SU-DHL-6 (cell line): ENCODE results near the gene DHX30.

Experiments
- H2AFZ ChIP-seq: fragments of 200-600 bp; sonication (generic); 2 replicates; pipeline ENCODE4 v1.6.1; 2014; ENCODE audit warnings: low read depth, mild to moderate bottlenecking, moderate library complexity, mixed read lengths, antibody characterized with exemption, low read length; ENCODE audit not compliant: severe bottlenecking
- H3F3A ChIP-seq: fragments of 200-600 bp; shearing (Covaris generic); 2 replicates; pipeline ENCODE4 v1.6.0; 2016; ENCODE audit warnings: antibody characterized with exemption, mild to moderate bottlenecking; ENCODE audit not compliant: insufficient read depth
- H3K27ac ChIP-seq: fragments of 200-600 bp; sonication (generic); 2 replicates; pipeline ENCODE4 v1.5.1; 2016; ENCODE audit warnings: low read depth, mild to moderate bottlenecking, low read length, moderate library complexity, mixed read lengths
- H3K27me3 ChIP-seq: fragments of 200-600 bp; sonication (generic), shearing (Covaris generic); 2 replicates; pipeline ENCODE4 v1.6.0; 2014; ENCODE audit warnings: mild to moderate bottlenecking, low read length
- H3K36me3 ChIP-seq: fragments of 200-600 bp; sonication (generic); 2 replicates; pipeline ENCODE4 v1.6.1; 2014; ENCODE audit warnings: mild to moderate bottlenecking, low read length, mixed read lengths
- H3K4me2 ChIP-seq: fragments of 300-600, 200-600 bp; shearing (Covaris generic), sonication (generic); 2 replicates; pipeline ENCODE4 v1.6.0; 2014; ENCODE audit warnings: low read length, low read depth, mild to moderate bottlenecking; ENCODE audit not compliant: poor library complexity, severe bottlenecking
- H3K4me3 ChIP-seq: fragments of 200-600 bp; sonication (generic); 2 replicates; pipeline ENCODE4 v1.5.1; 2014; ENCODE audit warnings: antibody characterized with exemption, low read length, mild to moderate bottlenecking, mixed read lengths; ENCODE audit not compliant: insufficient read depth, poor library complexity, severe bottlenecking
- H3K79me2 ChIP-seq: fragments of 200-600 bp; sonication (generic); 2 replicates; pipeline ENCODE4 v1.6.1; 2014; ENCODE audit warnings: mild to moderate bottlenecking, low read length, moderate library complexity; ENCODE audit not compliant: insufficient read depth
- H3K9ac ChIP-seq: fragments of 200-600 bp; sonication (generic); 2 replicates; pipeline ENCODE4 v1.7.0; 2014; ENCODE audit warnings: mild to moderate bottlenecking, low read length
- H3K9me2 ChIP-seq: fragments of 200-600 bp; sonication (generic); replicated peaks from 2 replicates; pipeline ENCODE4 v1.6.1; 2014; ENCODE audit warnings: low read length; ENCODE audit not compliant: insufficient read depth
- H3K9me3 ChIP-seq: fragments of 200-600 bp; sonication (generic); 2 replicates; pipeline ENCODE4 v1.6.1; 2014; ENCODE audit warnings: low read length, mixed read lengths; ENCODE audit not compliant: insufficient read depth
- H4K20me1 ChIP-seq: fragments of 200-600 bp; sonication (generic); 2 replicates; pipeline ENCODE4 v1.6.1; 2014; ENCODE audit warnings: low read depth, mild to moderate bottlenecking, antibody characterized with exemption, low read length, moderate library complexity, mixed read lengths
- EZH2phosphoT487 ChIP-seq: fragments of 200-600 bp; sonication (generic), shearing (Covaris generic); conservative IDR thresholded peaks from 2 replicates; pipeline ENCODE4 v1.6.1; 2018; ENCODE audit warnings: mild to moderate bottlenecking, antibody characterized with exemption, low read length, moderate library complexity, mixed read lengths
- TF ChIP-seq, protein P1 (sequence below): fragments of 200-600 bp; sonication (generic); IDR thresholded peaks from one replicate; pipeline ENCODE4 v1.5.1; 2017; ENCODE audit warnings: antibody characterized with exemption, mild to moderate bottlenecking, low read length, moderate library complexity; ENCODE audit not compliant: insufficient read depth, poor library complexity, severe bottlenecking

The DHX30 gene

DNA sequence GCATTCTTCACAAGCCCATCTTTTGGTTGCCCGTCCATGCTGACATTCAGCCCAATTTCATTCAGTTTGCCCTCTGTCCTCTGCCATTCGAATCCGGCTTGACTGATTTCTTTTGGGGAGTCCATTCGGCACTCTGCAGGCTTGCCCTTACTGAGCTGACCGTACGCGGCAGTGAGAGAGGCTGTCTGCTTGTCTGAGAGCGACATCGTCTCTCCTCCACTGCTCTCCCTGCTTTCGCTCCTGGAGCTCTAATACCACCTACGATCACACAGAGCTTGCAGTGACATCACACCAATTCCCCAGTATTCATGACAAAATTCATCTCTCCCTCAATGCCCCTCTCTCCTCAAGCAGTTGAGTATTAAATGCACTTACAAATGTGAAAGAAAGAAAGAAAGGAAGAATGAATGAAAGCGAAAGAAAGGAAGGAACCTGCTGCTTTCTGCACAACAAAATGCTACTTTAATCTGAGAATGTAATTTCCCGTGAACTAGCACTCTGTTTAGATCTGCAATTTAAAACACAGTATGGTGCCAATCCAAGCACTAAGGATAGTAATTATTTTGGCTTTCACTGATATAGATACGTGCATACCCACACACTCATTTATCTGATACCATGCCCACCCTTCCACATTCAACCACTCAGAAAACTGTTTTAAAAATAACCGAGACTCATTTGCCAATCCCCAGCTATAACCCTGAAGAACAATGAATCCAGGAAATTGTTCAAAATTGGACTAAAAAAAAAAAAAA is 89.5 kb downstream of the DHX30 start:
- TF ChIP-seq, protein P1, sequence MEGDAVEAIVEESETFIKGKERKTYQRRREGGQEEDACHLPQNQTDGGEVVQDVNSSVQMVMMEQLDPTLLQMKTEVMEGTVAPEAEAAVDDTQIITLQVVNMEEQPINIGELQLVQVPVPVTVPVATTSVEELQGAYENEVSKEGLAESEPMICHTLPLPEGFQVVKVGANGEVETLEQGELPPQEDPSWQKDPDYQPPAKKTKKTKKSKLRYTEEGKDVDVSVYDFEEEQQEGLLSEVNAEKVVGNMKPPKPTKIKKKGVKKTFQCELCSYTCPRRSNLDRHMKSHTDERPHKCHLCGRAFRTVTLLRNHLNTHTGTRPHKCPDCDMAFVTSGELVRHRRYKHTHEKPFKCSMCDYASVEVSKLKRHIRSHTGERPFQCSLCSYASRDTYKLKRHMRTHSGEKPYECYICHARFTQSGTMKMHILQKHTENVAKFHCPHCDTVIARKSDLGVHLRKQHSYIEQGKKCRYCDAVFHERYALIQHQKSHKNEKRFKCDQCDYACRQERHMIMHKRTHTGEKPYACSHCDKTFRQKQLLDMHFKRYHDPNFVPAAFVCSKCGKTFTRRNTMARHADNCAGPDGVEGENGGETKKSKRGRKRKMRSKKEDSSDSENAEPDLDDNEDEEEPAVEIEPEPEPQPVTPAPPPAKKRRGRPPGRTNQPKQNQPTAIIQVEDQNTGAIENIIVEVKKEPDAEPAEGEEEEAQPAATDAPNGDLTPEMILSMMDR, result no peak
- no peak for TF ChIP-seq EZH2phosphoT487
- Histone ChIP-seq H3K4me3 (no peak overlapping the region), H4K20me1 (no peaks in the 10 kb centered on the region), H3K79me2 (no peaks in the 10 kb centered on the region), H3K36me3 (no peaks in the 10 kb centered on the region), H2AFZ (no peak overlapping the region), H3K27me3 (no peaks in the 10 kb centered on the region), H3K4me2 (no peak overlapping the region), H3K9me3 (no peaks in the 10 kb centered on the region), H3K9me2 (no peaks in the 10 kb centered on the region), H3K9ac (no peak overlapping the region), H3F3A (no peaks in the 10 kb centered on the region), H3K27ac (no peak overlapping the region)

DNA sequence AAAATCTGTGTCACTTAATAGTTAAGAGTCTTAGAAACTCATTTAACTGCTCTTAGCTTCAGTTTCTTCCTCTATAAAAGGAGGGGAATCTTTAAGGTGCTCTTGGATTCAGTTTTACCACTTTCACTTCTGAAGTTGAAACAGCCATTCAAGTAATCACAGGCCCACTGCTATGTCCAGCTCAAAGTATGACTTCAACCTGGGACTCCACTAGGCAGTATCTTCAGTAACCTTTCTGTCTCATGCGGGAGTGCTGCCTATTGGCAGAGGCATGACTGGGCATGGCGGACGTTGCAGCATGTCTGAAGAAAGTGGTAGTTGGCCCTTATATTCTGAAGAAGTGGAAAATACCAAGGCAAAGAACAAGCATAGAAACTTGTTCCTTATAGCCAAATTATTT is 92.3 kb downstream of the DHX30 start:
- no peak for TF ChIP-seq EZH2phosphoT487
- TF ChIP-seq, protein P1, result no peak
- H3K36me3 ChIP-seq, result no peaks in the 10 kb centered on the region
- H3F3A ChIP-seq, result no peaks in the 10 kb centered on the region
- H4K20me1 ChIP-seq, result no peaks in the 10 kb centered on the region
- H3K9me3 ChIP-seq, result no peaks in the 10 kb centered on the region
- H3K4me3 ChIP-seq, result no peak overlapping the region
- no peaks in the 10 kb centered on the region for H3K9me2 ChIP-seq
- H3K9ac ChIP-seq, result no peak overlapping the region
- H3K4me2 ChIP-seq, result no peak overlapping the region
- H3K79me2 ChIP-seq, result no peaks in the 10 kb centered on the region
- H3K27ac ChIP-seq, result no peak overlapping the region
- H2AFZ ChIP-seq, result no peak overlapping the region
- H3K27me3 ChIP-seq, result no peaks in the 10 kb centered on the region

DNA sequence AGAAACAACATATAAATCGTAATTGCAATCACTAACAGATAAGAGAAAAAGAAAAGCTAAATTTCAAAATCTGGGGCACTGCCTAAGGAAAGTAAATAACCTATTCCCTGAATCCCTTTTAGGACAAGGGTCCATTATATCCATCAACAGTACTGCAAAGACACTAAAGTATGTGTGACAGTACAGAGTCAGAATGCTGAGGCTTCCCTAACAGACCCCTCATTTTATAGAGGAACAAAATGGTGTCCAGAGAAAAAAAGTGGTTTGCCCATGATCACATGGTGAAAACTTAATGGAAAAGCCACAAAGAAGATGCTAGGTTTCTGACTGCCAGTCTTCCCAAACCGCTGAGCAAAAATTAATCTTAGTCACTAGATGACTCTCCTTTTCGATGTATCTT is 93.8 kb downstream of the DHX30 start:
- H2AFZ ChIP-seq, result no peak overlapping the region
- H3K79me2 ChIP-seq, result no peaks in the 10 kb centered on the region
- H3K9me3 ChIP-seq, result no peaks in the 10 kb centered on the region
- H3K9ac ChIP-seq, result no peak overlapping the region
- no peaks in the 10 kb centered on the region for H3K36me3 ChIP-seq
- no peaks in the 10 kb centered on the region for H4K20me1 ChIP-seq
- no peaks in the 10 kb centered on the region for H3K9me2 ChIP-seq
- no peak for TF ChIP-seq EZH2phosphoT487
- TF ChIP-seq, protein P1, result no peak
- H3K4me2 ChIP-seq, result no peak overlapping the region
- H3K27ac ChIP-seq, result no peak overlapping the region
- no peaks in the 10 kb centered on the region for H3F3A ChIP-seq
- no peaks in the 10 kb centered on the region for H3K27me3 ChIP-seq
- H3K4me3 ChIP-seq, result no peak overlapping the region
